ENCODE results near the gene TMEM263.
"Not testable (repeated sequence)": the region's sequence is repeated elsewhere in the genome, so short reads cannot be mapped to it uniquely, and the experiment has no call there.

TMEM263 gene

DNA sequence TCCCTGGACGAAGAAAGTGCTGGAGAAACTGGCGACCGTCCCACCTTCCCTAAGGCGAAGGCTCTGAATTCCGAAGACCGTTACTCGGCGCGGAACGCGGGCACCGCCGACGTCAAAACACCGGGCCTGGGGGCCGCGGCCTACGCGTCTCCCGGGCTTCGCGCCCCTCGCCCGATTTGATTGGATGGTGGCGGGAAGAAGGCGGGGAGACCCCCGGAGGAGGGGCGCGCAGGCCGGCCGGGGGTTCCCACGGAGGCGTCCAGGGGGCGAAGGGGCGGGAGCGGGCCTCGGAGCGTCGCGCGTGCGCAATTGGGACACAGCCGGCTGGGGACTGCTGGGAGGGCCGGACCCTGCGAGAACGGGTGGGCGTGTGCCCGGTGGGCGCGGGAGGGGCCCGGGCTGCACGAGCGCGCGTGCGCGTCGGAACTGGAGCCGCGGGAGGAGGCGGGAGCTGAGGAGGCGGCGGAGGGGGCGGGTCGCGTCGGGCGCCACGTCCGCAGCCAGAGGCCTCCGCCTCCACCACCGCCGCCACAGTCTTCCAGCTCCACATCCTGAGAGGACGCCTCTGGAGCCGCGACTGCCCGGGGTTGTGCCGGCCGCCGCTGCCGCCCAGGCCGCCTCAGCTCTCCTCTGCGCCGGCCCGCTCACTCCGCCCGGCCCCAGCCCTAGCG is at the start of gene TMEM263:
TSS of gene TMEM263 (plus strand) at position 531 of the 671 bp plus-strand sequence. CDS start 11,210 bp downstream, outside the sequence.
- DNase-seq: peak; percentile 74

DNA sequence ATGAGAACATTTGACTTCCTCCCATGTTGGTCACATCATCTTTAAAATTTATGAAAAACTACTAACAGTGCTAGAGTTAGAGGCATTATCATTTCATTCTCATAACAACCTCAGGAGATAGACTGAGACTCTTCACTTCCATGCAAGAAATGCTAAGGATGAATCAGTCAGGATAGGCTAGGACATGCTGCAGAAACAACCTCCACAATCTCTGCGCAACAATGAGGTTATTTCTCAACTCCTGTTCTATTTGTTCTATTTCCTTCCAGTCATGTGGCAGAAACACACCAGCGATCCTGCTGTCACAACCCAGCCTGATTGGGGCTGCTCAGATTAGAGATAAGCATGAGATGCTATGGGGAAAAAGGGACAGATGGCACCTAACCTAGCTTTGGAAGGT is 49.0 kb upstream of the TMEM263 start:
- DNase-seq: no peak

DNA sequence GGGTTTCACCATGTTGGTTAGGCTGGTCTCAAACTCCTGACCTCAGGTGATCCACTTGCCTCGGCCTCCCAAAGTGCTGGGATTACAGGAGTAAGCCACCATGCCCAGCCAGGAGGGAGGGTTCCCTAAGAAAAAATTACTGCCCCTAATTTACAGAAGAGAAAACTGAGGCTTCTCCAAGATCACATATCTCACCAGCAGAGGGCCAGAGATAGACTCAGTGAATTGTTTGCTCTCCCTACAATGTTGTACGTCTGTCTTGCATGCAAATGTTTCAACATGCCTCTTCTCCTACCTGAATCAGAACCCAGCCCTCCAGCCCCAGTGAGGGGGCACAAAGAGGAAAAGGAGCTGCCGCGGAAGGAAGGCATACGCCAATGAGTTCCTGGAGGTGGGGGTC is 48.3 kb upstream of the TMEM263 start:
- no peak for DNase-seq

DNA sequence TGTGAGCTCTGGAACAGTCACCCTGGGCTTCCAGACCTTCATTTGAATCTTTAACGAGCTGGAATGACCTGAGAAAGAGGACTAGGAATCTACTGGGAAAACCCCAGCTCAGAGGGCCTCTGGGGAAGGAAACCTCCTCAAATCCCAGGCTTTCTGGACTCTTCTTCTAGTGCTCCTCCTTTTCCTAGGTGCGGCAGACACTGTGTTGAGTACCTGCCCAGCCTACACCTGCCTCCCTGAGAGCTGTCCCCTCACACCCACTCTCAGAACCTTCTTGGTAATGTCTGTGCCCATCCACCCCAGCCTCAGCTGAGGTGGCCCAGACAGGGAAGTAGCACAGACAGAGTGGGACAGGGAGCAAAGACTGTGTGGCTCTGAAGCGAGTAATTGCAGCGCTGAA is 47.9 kb upstream of the TMEM263 start:
- no peak for DNase-seq

DNA sequence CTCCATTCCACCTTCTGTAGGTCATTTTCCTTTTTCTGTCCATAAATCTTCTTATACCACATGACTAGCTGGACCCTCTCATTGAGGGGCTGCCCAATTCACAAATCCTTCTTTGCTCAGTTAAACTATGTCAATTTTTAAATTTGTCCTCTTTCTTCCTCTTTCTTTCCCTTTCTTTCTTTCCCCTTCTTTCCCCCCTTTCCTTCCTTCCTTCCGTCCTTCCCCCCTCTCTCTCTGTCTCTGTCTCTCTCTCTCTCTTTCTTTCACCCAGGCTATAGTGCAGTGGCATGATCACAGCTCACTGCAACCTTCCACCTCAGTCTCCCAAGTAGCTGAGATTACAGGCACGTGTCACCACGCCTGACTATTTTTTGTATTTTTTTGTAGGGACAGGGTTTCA is 47.1 kb upstream of the TMEM263 start:
- DNase-seq: no peak

DNA sequence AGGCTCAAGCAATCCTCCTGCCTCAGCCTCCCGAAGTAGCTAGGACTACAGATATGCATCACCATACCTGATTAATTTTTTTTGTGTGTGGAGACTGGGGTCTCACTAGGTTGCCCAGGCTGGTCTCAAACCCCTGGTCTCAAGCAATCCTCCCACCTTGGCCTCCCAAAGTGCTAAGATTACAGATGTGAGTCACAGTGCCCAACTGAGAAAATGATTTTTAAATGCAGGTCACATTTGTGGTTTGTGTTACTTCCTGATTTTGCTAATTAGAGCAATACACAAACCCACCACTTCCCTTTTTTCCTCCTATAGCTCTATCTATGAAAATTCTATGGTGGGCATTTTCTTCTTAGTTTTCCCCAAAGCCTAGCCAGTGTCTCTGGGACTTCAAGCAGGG is 45.5 kb upstream of the TMEM263 start:
- DNase-seq: peak; percentile 71 to 78

DNA sequence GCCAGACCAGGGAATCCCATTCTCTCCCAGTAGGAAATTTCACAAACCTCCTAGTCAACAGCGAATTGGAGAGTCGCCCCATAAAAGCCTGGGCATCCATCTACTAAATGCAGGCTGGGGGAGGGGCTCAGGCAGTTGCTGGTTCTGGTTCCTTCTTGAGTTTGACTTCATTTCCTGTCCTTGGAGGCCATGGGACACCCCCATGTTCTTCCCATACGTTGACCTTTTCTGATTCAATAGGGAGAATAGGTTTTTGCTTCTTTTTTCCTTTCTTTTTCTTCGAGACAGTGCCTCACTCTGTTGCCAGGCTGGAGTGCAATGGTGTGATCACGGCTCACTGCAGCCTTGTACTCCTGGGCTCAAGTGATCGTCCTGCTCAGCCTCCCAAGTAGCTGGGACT is 44.1 kb upstream of the TMEM263 start:
- no peak for DNase-seq

DNA sequence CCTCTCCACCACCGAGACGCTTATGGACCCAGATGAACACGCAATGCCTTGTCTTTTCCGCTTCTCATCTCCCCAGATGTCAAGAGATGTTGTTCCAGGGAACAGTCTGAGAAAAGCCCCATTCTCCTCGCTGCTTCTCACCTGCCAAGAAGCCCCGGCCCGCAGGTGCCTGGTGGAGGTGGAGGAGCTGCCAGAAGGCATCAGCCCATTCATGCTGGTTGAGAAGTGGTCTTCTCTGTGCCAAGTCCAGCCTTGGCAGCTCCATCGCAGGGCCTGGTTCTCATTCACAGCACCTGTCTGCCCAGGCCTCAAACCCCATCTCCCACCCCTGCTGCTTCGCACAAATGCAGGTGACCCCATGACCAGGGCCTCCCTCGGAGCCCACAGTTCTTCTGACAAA is 42.3 kb upstream of the TMEM263 start:
- DNase-seq: no peak

DNA sequence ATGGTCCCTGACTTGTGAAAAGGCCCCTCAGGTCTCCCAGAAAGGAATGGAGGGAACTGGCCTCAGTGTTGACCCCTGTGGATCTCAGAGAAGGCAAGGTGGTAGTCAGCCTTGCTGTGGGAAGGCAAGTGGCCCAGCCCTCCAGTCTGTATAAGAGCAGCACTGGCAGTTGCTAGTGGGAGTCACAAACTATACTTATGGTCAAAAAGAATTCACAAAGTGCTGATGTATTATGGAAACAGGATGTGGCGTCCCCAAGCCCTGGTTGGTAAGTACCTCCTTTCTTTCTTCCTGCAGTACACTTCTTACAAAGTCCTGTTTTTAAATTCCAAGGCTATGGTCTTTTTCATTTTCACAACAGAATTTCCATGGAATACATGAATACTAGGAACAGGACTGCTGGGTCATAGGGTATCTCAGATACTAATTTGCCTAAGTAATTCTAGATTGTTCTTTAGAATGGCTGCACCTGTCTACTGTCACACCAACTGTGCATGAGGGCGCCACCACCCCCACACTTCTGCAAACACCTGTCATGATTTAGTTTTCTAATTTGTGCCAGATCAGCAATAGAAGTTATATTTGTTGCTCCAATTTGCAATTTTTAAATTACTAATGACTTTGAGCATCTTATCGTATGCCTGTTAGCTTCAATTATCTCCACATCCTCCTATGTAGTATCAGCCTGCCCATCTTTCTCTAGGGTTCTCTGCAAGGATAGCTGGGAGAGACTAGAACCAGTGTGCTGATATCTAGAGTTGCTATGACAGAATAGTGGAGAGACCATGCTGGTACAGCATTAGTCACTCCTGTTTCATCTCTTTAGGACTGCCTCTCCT is 40.7 kb upstream of the TMEM263 start:
- no peak for DNase-seq

DNA sequence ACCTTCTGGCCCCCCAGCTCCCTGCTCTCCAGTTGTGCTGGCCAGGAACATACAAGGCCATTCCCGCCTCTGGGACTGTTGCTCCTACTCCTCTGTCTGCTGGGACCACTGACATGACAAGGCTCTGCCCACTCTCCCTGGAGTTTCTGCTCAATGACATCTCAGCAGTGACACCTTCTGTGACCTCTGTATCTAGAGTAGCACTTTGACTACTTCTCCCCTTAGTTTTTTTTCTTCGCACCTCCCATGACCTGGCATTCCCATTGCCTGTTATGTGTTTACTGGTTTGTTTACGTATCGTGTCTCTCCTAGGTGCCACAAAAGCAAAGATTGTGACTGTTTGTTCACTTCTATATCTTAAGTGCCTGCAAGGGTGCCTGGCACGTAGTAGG is 40.1 kb upstream of the TMEM263 start:
- no peak for DNase-seq

DNA sequence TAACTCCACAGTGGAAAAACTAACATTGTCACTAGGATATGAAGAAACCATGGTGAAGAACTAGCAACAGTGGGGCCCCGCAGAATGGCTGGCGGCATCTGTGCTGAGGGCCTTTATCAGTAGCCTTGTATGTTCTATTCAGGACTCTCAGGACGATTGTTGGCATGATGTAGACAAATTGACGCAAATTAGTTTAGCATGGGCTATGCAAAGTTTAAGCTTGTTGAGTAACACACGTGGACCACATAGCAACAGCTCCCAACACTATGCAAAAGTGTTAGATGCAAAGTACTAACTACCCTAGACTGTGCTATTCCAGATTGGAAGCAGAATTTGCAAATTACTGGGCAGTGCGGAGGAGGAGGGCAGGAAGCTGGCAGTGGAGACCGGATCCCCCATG is 38.2 kb upstream of the TMEM263 start:
- DNase-seq: no peak

DNA sequence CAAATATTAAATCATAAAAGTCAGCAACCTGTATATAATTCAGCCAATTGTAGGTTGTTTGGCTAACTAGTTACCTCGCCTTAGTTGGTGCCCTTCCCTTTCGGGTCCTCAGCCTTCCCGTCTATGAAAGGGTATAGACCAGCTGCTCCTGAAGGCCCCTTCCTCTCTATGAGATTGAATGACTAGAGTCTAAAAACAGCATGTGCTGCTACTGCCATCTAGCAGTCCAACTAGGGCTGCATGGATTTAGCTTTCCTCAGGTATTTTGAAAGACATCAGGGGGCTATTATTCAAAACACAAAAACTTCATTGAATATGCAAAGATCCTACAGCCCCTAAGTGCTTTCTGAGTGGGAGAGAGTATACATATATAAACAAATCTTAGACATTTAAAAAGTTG is 37.0 kb upstream of the TMEM263 start:
- DNase-seq: peak in 1 of 2 experiments; percentile 20

DNA sequence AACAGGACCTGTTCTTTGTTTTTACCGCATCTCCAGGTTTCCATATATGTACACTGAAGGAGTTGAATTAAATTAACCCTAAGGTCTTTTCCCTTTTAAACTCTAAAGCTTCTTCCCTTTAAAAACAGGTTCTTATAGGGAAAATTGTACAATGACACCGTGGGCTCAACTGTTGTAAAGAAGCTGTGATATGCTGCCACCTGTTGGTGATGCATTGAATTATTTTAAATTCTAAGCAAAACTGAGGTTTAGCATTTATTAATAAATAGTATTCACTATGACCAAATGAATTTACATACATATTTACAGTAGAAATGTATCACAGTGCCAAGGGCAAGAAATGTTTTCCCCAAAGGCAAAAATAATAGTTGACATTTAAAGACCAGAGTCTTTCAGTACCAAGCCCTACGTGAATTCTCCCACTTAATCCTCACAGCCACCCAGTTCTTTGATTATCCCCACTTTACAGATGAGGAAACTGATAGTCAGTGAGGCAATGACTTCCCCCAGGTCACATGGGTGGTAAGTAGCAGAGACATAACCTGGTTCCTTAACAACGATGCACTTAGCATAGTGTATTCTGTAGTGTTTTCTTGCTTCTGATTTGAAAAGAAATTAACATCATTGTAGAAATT is 35.7 kb upstream of the TMEM263 start:
- DNase-seq: peak; percentile 47

DNA sequence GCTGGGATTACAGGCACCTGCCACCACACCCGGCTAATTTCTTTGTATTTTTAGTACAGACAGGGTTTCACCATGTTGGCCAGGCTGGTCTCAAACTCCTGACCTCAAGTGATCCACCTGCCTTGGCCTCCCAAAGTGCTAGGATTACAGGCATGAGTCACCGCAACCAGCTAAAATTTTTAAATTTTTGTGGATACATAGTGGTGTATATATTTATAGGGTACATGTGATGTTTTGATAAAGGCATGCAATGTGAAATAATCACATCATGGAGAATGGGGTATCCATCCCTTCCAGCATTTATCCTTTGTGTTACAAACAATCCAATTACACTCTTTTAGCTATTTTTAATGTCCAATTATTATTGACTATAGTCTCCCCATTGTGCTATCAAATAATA is 33.7 kb upstream of the TMEM263 start:
- DNase-seq: not testable (repeated sequence)

DNA sequence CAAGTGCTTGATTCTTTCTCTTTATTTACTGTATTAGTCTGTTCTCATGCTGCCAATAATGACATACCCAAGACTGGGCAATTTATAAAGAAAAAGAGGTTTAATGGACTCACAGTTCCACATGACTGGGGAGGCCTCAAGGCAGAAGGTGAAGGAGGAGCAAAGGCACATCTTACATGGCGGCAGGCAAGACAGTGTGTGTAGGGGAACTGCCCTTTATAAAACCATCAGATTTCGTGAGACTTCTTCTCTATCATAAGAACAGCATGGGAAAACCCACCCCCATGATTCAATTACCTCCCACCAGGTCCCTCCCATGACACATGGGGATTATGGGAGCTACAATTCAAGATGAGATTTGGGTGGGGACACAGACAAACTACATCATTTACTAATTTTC is 32.1 kb upstream of the TMEM263 start:
- not testable (repeated sequence) for DNase-seq

DNA sequence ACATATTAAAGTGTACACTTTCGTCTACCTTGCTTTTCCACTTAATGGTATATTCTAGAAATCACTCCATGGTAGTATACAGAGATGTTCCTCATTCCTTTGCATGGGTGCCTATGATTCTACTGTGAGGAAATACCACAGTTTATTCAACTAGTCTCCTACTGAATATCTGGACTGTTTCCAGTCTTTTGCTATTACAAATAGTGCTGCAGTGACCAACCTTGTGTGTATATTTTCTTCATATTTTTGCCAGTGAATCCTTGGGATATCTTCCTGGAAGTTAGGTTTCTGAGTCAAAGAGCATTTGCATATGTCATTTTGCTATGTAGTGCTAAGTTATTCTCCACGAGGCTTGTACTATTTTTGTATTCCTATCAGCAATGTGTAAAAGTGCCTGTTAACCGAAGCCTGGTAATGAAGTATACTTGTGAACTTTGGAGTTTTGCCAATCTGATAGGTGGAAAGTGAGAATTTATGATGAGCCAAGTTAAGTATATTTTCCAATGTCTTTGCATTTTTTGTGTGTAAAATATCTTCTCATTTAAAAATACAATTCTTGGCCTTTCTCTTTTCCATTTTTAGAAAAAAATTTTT is 31.3 kb upstream of the TMEM263 start:
- no peak for DNase-seq

DNA sequence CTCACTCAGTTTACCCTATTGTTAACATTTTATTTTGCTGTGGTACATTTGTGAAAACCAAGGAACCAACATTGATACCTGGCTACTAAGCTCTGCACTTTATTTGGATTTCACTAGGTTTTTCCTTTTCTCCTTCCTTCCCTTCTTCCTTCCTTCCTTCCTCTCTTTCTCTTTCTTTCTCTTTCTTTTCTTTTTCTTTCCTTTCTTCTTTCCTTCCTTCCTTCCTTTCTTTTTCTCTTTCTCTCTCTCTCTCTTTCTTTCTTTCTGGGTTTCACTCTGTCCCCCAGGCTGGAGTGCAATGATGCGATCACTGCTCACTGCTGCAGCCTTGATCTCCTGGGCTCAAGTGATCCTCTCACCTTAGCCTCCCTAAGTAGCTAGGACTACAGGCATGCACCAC is 29.1 kb upstream of the TMEM263 start:
- no peak for DNase-seq

DNA sequence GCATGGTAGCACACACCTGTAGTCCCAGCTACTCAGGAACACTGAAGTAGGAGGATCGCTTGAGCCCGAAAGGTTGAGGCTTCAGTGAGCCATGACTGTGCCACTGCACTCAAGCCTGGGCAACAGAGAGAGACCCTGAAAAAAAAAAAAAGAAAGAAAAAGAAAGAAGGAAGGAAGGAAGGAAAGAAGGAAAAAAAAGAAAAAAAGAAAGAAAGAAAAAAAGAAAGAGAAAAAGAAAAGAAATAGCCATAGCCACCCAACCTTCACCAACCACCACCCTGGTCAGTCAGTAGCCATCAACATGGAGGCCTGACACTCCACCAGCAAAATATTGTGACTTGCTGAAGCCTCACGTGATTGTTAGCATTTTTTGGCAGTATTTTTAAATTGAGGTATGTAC is 21.4 kb upstream of the TMEM263 start:
- no peak for DNase-seq

DNA sequence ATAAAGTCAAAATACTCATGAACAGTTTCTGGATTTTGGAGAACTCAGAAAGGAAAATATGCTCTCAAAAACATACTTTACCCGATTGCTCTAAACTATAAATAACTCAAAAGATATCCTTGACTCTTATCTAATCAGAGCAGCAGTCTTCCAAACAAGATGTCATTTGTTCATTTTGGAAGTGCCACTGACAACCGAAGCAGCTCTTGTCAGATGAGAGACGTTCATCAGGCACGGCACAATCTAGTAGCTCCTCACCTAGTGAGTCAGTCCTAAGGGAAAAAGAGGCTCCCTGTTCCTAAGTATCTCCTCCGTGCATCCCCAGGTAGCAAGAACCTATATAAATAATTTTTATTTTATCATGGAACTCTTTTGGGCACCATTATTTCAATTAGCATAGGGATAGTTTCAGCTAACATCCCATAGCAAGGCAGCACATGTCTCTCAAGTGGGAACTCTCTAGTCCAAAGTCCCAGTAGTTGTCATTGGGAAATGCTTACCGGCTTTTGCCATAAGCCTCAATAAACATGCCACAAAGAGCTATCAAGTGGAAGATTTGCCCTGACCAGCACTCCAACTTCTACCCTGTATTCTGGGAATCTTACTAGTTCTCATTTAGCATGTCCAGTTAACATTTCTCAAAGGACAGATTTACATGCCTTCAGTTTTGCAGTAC is 14.1 kb upstream of the TMEM263 start:
- no peak for DNase-seq

DNA sequence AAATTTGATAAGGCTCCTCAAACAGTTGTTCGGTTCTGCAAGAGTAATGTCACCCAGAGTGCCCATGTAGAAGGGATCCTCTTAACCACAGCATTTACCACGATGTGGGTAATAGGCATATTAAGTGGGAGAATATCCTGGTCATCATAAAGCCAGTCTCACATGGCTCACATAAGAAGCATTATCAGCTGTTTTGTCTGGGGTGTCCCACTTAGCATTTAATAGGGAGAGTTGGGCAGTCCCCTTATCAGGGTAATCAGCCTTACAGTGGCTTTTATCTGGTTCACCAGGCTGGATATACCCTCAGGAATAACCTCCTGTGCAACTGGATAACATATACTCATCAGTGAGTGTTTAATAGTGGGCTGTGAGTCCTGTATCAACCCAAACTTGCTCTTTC is 12.9 kb upstream of the TMEM263 start:
- no peak for DNase-seq

DNA sequence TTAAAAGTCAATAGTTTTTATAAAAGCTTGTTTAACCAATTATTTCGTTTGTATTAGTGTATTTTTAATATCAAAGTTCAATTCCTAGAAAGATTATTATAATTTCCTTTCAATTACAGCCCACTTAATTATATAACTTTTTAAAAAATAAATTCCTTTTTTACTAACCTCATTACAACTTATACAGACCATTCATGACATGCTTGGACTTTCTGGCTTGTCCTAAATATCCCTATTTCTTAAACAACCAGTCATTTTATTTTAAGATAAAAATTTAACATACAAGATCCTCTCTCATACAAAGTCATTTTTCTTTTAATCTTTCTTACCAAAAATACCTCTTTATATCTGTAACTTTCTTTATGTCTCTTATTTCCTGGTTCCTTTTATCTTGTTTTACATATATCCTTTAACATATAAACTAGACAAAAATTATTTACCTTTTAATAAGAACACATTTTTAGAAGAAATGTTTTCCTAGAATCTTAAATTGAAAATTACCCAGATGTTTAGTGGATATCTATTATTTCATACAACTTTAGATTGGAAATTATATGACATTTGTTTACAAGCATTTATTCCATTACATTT is 10.4 kb upstream of the TMEM263 start:
- DNase-seq: no peak

DNA sequence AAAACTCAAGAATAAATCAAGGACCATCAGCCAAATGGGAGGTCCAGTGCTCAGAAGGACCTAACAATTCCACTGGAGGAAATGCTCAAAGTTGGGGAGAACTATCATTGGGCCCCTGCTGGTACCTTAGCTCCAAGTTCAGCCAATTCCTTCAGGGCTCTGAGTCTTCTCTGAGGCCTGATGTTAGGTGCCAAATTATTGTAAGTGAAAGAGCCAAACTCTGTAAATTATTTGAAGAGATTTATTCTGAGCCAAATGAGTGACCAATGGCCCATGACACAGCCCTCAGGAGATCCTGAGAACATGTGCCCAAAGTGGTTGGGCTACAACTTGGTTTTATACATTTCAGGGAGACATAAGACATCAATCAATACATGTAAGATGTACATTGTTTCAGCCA is 8.2 kb upstream of the TMEM263 start:
- no peak for DNase-seq

DNA sequence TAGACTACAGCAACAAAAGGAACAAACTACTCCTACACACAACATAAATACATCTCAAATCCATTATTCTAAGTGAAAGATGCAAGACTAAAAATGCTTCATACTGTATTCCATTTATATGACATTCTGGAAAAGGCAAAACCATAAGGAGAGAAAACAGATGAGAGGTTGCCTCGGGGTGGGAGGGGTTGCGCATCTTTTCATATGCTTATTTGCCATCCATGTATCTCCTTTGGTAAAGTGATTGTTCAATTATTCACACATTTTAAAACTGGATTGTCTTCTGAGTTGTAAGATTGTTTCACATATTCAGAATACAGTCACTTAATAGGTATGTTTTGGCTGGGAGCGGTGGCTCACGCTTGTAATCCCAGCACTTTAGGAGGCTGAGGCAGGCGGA is 5.1 kb upstream of the TMEM263 start:
- DNase-seq: no peak

All from AML-193 (cell line).